NK-92 (cell line): ENCODE results near the gene NUDT2.

Experiments
- DNase-seq: peaks from one replicate; lab custom pipeline; 2025; ENCODE audit not compliant: unreplicated experiment; lab: John Stamatoyannopoulos, UW

NUDT2 gene

DNA sequence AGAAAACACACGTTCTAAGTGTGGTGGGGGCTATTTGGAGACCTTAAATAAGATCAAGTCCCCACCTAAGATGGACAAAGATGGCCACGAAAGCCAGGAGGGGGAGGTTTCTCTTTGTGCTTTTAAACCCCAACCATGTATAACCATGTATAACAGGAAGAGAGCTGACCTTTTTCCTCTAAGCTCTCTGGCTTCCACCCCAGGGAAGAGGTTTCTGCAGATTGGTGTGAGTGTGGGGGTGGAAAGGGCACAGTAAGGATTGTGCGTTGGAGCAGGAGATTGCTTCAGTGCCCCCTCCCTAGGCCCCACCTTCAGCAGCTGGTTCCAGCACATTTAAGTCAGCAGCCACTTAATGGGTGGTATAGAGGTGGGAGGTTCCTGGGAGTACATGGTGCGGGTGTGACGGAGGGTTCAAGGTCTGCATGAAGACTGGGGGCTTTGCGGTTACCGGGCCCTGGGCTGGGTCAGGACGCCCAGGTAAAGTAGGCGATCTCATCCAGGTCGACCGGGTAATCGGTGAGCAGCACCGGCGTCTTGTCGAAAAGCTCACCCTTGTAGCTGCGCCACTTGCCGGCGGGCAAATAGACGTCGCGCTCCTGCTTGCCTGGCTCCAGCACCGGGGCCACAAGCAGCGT lies 41.1 kb downstream of the NUDT2 start:
- DNase-seq: no peak

GRCh38 chr9:34370970-34371880 lies 41.9 kb downstream of the NUDT2 start:
- DNase-seq: no peak

- DNase-seq: no peak
These were observed 42.6 kb downstream of the NUDT2 start for GRCh38 chr9:34371886-34372466.

GRCh38 chr9:34372467-34373011 lies 43.2 kb downstream of the NUDT2 start:
- no peak for DNase-seq

DNA sequence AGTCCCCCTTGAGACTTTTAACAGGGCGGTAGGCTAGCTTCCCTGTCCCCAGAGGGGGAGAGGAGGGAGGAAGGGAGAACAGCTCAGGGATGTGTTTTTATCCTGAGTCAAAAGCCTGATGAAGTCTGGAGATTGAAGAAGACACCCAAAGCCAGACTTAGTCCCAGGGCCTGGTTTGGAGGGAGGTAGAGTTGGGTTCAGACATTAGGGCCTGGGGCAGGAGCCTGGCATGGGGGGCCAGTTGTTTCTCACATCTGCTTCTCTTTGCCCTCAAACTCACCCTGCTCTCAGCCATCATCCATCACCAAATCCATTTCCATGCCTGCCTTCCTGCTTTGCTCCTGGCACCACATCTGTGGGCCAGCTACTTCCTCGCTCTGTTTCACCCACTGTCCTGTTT lies 44.4 kb downstream of the NUDT2 start:
- no peak for DNase-seq

GRCh38 chr9:34374339-34374738 lies 45.0 kb downstream of the NUDT2 start:
- no peak for DNase-seq

- DNase-seq: no peak
These were observed 45.7 kb downstream of the NUDT2 start for GRCh38 chr9:34374905-34375552.

- no peak for DNase-seq
These were observed 46.7 kb downstream of the NUDT2 start for GRCh38 chr9:34375901-34376595.

DNA sequence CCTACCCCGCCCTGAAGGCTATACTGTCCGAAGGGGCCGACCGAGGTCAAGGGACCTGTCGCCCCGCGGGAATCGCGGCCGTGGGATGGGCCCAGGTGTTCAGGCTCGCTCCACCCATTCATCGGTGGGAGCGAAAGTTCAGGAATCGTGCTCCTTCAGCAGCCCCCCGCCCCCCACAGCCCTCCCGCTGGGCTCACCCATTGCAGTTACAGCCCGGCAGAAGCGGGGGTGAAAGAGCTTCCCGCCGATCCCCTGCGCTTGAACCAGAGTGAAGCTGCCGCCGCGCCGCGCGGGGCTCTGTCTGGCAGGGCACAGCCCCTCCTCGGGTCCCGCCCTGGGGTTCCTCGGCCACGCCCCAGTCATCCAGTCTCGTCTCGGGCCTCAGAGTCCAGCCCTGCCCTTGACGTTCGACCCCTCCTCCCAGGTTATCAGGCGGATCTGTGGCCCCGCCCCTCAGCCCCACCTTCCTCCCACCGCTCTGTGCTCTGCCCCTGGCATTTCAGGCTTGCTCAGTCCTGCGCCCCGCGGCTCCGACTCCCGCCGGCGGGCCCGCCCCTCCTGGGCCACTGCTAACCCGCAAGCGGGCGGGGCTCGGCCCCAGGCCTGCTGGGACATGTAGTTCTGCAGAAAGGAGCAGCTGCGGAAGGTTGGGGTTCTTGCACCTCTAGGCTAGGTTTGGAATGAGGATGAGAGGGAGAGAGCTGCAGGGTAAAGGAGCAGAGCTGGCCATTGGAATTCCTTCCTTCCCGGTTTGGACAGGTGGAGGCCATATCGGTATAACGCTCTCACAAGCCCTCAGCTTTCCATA lies 47.4 kb downstream of the NUDT2 start, which contains the start of gene MYORG:
Gene MYORG, minus strand, starts transcription at position 303 of the 808 bp plus-strand sequence. CDS start 3,955 bp downstream, outside the sequence.
- peak; percentile 64 for DNase-seq

DNA sequence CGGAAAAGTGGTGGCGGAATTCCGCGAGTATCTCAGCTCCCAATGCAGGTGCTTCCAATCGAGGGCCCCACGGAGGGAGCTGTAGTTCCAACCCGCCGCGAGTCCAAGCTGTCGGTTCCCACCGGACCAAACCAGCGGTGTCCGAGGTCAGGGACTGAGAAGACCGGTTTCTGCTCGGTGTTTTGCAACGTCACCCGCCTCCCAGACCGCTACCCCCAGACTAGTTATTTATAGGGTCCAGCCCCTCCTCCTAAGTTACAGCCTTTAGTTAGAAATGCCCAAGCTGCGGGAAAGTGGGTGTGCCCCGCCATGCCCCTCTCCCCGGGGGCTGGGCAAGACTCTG lies 48.0 kb downstream of the NUDT2 start:
- no peak for DNase-seq

- DNase-seq: no peak
These were observed 49.1 kb downstream of the NUDT2 start for GRCh38 chr9:34378376-34379060.

- peak; percentile 34 for DNase-seq
These were observed 50.1 kb downstream of the NUDT2 start for GRCh38 chr9:34379334-34380033.

DNA sequence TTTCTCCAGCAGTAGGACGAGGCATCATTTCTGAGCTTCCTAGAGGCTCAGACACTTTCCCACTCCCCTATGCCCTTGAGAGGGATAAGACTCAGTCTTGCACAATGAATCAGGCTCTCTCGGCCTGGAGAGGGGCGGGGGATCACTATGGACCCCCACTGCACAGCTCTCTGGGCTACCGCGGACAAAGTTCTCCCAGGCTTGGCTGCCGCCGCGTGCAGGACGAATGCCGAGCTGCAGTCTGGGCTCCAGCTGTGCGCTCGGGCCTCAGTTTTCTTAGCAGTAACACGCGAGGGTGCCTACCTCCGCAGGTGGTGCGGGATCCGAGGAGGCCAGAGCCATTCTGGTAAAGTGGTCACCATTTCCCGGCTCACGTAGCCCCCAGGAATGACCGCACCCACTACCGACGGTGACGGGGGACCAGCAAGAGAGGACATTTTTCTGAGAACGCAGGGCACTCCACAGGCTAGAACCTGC lies 50.7 kb downstream of the NUDT2 start:
- DNase-seq: no peak

DNA sequence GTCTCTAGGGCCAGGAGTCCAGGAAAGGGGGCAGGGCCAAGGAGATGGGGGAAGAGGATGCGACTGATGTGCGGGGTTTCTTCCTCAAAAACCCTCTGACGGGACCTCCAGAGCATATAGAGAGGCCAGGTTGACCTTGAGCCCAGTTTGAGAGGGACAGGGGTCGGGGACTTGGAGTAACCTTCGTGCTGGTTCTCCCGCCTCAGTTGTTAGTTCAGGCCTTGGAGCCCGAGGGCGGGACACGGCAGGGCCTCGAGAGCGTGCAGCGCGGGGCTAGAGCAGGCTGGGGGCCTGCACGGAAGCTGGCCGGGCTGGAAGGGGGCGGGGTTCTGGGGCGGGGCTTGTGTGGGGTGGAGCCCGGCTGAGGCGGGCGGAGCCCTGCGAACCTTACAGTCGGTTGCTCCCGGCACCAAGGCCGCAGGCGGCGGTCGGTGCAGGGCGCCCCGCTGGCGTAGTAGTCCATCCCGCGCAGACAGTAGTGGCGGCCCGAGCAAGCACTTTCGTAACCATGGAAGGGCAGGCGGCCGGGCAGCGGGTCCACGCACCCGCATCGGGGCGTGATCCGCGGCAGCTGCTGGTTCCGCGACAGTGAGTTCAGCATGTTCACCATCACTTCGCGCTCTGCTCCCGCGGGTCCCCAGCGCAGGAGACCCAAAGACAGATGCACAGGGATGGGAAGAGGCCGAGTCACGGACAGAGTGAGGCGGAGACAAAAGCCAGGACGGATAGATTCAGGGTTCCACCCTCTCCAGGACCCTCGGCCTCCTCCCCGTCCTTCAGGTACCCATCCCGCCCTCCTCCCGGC lies 51.3 kb downstream of the NUDT2 start:
- no peak for DNase-seq

- no peak for DNase-seq
These were observed 52.0 kb downstream of the NUDT2 start for GRCh38 chr9:34381323-34381722.

- no peak for DNase-seq
These were observed 52.7 kb downstream of the NUDT2 start for GRCh38 chr9:34382054-34382453.

DNA sequence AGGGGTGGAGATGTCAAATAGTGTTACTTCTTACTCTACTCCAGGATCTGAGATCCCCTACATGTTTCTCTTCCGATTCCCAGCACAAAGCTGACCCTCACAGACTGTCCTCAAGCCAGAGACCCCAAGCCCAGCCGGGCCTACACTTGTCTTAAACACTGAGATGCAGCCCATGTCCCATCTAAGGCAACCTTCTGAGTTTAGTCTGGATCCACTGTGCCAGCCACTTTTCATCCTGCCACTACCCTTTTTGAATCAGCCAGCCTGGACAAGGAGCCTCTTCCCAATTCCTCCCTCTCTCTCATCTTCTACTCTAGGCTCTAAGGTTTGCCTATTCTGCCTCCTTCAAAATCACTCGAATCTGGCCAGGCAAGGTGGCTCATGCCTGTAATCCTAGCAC lies 53.5 kb downstream of the NUDT2 start:
- no peak for DNase-seq

DNA sequence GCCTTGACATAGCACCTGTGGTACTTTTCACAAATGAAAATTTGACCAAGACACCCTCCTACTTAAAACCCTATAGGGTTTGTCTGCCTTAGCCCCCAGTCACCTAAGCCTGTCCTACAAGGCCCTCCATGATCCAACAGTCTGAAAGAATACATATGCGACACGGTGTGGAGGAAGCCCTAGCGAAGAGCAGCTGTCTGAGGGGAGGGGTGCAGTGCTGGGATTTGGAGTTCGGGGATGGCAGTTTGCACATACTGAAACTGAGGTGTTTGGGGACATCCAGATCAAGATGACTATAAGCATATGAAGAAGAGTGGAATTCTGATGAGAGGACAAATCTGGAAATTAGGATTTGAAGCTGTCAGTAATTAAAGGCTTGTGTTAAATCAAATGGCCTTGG lies 54.5 kb downstream of the NUDT2 start:
- DNase-seq: no peak
